ENCODE measurements around the gene NEDD4L.

Gene NEDD4L

DNA sequence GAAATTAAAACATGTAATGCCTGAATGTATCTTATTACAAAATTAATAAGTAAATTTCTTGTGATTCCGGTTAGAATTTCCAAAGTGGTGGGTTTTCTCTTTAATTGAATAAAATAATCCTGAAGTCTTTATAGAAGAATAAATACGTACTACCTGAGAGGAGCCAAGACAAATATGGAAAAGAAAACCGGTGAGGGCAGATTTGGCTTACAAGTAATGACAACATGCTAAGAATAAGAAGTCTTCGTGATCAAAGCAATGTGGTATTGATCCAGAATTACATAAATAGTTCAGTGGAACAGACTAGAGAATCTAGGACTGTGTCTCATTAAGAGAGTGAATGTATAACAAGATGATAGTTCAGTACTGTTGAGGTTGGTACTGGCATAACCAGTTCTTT, 167.5 kb downstream of the NEDD4L start:
- DNase-seq (ENCODE audit: low read depth in 2 of 2) = no peak

DNA sequence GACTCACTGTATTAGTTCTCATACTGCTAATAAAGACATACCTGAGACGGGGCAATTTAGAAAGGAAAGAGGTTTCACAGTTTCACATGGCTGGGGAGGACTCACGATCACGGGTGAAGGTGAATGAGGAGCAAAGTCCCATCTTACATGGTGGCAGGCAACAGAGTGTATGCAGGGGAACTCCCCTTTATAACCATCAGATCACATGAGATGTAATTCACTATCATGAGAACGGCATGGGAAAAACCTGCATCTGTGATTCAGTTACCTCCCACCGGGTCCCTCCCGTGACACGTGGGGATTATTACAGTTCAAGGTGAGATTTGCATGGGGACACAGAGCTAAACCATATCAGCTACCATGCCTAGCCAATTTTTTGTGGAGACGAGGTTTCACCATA, 168.2 kb downstream of the NEDD4L start:
- no peak for DNase-seq (ENCODE audit: low read depth in 2 of 2)

DNA sequence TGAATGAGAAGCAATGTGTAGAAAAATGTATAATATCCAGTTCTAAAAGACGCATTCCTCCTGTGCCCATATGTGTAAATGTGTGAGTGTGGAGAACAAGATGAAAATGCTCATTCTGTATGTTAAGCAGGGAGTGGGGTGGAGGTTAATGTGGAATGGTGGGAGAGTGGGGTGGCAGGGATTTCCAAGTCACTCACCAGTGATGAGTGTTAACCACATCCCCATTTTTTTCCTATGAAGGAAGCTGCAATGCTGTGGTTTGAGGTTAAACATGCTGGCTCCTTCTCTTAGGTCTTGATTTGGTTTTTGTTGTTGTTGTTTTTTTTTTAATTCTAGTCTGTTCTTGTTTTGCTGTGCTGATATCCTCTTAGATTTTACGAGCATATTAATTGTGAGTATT, 169.4 kb downstream of the NEDD4L start:
- no peak for DNase-seq (ENCODE audit: low read depth in 2 of 2)

DNA sequence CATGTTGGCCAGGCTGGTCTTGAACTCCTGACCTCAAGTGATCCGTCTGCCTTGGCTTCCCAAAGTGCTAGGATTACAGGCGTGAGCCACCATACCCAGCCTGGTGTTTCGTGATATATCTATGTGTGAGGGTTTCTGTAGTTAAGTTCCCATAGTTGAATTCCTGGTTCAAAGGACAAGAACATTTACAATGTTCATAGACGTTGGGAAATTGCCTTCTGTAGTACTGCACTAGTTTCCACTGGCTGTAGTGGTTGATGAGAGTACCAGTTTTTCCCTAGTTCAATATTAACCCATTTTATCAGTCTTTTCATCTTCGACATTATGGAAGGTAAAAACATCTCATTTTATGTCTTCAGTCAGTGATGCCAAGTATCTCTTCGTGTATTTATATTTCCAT, 171.0 kb downstream of the NEDD4L start:
- DNase-seq (ENCODE audit: low read depth in 2 of 2) = no peak

DNA sequence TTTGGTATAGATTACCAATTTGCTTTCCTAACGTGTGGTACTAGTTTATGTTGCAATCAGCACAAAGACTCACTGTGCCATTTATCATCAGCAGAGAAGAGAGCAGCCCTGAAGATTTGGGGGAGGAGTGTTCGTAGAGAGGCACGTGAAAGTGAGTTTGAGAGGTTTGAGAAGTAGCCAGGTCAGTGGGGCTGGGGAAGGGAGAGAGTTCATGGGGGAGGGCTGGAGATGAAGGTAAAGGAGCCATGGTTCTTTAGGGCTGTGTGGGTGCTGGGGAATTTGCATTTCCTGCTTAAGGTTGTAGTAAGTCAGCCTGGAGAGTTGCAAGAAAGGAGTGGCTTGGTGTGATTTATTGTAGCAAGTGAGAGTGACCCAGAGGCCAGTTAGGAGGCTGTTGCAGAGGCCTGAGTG, 172.1 kb downstream of the NEDD4L start:
- DNase-seq (ENCODE audit: low read depth in 2 of 2) = no peak

DNA sequence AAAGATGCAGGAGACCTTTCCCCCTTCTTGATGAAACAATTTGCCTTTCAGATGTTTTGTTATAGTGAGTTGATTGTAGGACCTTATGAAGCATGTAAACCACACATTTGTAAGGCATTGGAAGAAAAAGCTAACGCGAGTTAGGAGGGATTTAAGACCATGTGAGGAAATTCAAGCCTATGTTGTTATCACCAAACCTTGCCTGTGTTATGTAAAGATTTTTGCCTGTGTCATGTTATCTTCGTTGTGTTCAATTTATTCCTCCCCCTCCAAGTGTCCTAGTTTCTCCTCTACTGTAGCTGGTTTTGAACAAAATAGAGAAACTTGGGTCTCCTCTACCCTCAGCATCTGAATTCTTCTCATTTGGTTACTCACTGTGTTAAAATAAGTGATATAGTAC, 173.0 kb downstream of the NEDD4L start:
- no peak for DNase-seq (ENCODE audit: low read depth in 2 of 2)

DNA sequence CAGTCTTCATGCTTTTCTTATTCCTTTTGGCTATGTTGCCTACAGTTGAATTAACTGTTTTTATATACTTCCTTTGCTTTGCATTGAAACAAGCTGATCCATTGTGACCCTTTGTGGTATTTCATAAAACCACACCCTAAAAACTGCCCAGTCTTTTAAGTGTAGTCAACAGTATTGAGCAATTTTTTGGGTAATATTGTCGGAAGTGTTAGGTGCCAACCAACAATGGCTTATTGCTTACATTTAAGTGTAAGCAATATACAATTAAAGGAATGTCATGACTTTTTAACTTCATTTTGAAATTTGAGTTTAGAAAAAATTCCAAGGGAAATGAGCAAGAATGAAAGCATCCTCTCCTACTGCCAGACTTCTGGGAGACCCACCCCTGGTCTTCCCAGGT, 174.1 kb downstream of the NEDD4L start:
- no peak for DNase-seq (ENCODE audit: low read depth in 2 of 2)

DNA sequence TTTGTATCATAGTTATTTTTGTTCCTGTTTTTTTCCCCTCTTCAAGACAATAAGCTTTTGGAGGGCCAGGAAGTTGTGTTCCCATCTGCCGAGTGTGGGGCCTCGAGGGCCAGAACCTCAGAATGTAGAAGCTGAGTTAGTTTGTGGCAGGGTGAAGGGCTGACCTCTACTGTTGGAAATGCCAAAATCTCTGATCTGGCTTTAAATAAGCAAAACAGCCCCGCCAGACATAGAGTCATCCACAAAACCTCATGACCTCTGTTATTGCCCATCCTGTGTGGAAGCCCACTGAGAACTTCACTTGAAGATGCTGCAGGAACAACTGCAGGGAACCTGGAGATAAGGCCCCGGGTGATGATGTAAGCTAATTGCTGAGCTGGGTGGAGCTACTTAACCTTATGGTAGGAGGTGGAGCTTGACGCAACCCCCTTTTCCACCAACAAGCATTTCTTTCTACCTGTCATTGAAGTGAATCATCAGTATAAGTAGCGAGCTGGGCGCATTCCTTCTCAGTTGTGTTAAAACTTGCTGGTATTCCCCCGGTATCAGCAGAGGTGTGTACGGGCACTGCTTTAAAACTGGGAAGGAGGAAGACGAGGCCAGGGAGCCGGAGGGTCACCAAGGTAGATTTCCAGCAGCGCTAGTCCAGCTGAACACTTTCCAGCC, 177.2 kb downstream of the NEDD4L start:
- DNase-seq (ENCODE audit: low read depth in 2 of 2) = no peak

DNA sequence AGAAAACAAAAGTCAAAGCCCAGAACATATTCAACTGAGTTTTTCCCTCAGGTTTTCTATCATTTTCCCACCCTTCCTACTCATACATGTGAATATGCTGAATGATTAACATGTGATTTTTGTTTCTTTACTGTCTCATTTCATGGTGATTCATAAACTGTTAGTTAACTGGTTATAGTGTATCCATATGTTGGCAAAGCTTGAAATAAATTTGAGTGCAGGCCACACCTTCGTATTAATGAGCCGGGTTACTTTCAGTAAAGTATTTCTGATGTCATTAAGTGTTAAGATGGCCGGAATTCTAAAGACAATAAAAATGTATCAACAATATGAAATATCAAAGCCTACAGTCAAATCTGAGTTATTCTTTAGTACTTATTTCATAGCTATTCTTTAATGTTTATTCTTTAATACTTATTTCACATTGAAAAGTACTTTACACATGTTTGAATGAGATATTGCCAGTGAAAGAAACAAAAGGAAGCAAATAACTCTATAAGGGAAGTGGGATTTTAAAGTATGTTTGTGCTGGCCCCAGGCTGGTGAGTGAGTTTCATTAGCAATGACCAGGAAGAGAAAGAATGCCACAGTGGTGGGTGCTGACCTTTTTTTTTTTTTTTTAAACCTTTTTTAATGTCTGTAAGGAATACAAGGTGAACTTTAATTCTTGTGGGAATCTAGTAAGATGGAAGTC, 178.6 kb downstream of the NEDD4L start:
- DNase-seq (ENCODE audit: low read depth in 2 of 2) = no peak

DNA sequence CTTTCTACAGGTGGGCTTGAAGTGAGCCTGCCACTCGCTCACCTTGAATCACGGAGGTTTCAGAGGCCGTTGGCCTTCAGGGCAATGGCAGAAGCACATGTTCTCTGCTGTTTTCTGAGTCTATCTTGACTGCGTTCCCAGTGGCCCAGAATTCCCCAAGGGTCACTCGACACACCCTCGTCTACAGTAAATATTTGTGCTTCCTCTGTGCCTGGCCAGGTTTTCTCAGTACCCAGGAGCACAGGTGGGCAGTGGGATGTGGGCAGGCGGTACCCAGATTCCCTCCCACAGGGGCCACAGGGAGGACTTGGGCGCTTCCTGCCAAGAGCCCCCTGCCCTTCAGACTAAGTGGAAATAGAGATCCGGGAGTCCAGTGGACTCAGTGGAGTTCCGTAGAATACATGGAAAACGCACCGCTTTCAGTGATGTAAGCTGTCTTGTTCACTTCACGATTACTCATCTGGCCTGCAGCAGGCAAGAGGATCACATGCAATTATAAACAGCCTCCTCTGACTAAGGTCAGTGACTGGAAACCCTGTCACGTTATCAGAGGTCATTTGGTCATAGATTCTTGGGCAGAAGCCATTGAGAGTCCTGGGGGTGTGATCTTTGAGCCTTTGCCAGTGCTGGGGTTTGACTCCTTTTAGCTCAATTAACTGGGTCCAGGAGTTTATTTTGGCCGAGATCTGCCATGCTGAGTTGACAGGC, 179.8 kb downstream of the NEDD4L start:
- no peak for DNase-seq (ENCODE audit: low read depth in 2 of 2)

DNA sequence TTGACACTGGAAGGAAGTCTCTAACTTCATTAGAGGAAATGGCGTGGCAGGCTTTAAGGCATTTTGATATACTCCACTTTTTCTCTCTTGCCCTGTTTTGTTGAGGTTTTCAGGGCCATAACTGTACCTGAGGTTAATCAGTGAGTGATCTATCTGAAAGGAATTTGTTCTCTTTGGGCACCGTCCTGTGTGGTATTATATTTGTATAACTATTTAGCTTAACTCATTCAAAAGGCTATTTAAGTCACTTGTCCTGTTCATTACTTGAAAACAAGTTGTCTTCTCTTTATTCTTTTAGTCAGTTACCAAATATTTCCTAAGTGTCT, 180.4 kb downstream of the NEDD4L start:
- no peak for DNase-seq (ENCODE audit: low read depth in 2 of 2)

DNA sequence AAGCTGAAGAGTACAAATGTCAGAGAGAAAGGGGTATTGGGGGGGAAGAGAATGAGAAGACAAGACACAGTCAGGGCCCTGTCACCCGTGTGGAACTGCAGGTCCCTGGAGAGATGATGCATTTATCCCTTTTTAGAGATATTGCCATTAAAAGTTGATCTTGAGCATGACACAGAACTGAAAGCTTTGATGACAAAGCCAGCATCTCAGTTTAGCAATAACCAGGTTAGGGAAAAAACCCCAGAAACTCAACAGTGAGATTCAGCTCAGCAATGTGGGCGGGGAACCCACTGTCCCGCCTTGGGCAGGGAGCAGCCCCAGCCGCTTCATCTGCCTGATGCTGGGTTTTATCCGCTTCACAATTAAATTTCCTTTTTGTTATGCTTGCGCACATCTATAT, 181.1 kb downstream of the NEDD4L start:
- DNase-seq (ENCODE audit: low read depth in 2 of 2) = no peak

DNA sequence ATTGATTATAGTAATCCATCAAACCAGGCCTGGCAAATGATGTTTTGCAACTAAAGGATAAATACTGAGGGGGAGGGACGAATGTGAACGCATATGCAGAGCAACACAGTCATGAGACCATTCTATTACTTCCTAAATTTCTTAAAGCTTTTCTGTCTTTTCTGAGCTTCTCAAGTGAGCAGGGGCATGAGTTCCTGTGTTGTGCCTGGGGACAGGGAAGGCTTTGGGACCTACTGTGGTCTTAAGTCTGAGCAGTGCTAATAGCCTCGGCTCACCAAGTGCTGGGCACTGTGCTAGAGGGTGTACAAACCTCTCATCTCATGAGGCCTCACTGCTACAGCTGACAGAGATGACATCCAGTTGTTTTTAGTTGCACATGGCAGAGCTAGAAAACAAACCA, 182.4 kb downstream of the NEDD4L start:
- DNase-seq (ENCODE audit: low read depth in 2 of 2) = no peak

DNA sequence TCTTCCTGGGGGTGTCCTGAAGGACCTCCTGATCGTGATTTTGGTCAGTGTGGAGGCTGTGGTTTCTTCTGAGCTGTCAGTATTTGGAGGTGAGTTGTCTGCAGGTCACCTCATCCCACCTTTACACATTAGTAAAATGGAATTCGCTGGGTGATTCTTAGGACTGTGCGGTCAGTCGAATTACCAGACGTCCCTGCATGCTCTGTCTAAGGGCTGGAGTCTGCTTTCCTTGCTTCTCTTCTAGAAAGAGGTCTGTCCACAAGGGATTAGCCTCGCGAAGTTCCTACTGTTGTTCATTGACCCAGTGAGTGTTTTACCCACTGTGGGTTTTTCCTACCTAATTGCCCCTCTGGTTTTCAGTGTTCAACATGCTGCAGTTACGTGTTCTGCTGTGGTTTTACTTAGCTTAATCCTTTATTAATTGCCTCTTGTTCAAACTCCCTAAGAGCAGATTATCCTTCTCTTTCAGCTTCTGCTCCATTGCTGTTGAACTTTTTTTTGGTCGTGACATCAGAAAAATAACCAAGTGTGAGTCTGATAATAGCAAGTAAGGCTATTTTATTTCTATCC, 183.4 kb downstream of the NEDD4L start:
- no peak for DNase-seq (ENCODE audit: low read depth in 2 of 2)

DNA sequence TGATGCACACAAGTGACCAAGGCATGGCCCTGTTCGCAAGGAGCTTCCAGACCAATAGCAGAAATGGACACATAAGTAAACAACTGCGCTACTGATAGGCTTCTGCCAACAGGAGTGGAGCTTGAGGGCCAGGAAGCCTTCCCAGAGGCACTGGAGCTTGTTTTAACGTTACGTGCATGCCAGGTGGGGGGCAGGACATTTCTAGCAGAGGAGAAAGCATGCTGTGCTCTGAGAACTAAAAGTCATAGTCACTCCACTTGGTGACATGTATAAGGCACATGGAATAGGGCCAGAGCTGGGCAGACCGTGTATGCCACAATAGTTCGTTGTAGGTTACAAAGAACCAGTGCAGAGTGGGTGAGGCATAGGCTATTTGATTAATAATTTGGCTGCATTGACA, 184.2 kb downstream of the NEDD4L start:
- DNase-seq (ENCODE audit: low read depth in 2 of 2) = no peak

DNA sequence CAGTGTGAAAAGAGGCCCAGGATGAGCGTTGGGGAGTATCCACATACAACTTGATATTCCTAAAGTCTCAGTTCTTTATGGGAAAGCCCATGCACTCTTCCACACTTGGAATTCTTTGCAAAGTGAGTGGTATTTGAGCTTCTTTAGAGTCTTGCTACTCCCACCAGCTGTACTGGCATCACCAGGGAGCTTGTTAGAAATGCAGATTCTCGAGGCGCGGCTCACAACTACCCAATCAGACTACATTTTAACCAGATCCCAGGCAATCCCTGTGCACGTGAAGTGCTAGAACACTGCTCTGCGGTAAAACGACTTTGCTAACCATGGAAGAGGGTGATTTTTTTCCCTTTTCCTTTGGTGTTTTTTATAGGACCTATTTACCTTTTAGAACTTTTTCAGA, 184.7 kb downstream of the NEDD4L start:
- no peak for DNase-seq (ENCODE audit: low read depth in 2 of 2)

DNA sequence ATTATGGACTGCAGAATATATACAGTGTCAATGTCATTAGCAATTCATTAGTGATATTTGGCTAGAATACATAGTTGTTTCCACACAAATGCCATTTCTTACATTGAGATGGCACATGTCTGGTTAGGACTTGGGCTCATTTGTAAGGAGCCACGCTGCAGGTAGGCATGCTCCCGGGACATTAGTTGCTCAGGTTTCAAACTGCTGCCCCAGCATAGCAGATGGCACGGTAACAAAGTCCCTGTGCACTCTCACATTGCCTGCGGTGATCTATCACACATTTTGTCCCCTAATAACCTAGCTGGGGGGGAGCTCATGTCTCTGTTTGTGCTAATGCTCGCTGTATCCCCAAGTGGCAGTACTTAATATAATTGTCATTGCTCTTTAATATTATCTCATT, 185.1 kb downstream of the NEDD4L start:
- DNase-seq (ENCODE audit: low read depth in 2 of 2) = no peak

DNA sequence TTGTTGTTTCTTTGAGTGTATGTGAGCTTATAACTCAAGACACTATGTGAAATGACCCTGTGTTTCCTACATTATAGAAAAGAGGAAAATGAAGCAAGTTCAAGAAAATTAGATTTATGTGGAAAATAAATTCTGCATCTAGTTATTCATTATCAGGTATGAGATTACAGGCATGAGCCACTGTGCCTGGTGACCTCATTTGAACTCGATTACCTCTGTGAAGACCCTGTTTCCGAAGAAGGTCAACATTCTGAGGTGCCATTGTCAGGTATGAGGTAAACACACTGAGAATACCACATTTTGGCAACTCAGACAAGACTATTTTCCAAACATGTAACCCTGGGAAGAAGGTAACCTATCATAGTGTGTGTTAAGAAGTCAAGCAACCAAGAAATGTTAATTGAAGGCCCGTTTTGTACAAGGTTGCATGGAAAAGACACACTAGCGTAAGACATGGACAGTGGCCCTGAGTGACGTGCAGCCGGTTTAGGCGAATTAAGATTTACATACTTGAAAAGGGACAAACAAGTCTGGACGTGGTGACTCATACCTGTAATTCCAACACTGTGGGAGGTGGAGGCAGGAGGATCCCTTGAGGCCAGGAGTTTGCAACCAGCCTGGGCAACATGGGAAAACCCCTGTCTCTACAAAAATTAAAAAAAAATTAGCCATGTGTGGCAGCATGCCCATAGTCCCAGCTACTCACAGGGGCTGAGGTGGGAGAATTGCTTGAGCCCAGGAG, 186.6 kb downstream of the NEDD4L start:
- no peak for DNase-seq (ENCODE audit: low read depth in 2 of 2)

DNA sequence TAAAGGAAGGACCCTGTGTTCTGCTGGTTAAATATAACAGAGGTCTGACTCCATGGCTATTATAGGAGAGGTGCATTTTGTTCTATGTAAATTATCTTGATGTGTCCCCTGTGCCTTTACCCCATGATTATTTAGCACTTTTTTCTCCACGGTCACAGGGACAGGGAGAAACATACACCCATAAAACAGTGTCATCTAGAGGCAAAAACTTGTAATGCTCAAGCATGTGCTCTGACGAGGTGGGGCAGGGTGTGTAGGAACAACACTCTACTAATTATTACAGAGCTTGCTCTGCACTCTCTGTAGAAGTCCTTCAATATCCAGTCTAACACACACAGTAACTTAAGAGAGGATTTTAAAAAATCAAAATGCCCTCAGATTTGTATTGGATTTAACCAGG, 187.9 kb downstream of the NEDD4L start:
- no peak for DNase-seq (ENCODE audit: low read depth in 2 of 2)

DNA sequence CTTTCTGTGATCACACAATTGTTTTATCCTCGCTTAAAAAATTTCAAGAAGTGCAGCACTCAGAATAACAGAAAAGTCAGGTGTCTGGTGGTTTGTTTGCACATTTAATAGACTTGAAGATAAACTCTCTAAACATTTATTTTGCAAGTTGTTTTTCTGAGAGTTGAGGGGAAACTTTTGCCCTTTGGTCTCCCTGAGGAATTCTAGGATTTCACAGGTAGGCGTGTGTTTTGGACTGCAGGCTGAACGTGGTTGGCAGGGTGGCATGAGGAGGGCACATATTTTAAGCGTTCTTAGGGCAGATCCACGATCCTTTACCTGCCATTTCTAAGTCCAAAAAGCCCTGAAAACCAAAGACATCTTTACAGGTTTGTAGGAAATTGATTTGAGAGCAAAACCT, 188.6 kb downstream of the NEDD4L start:
- DNase-seq (ENCODE audit: low read depth in 2 of 2) = no peak

DNA sequence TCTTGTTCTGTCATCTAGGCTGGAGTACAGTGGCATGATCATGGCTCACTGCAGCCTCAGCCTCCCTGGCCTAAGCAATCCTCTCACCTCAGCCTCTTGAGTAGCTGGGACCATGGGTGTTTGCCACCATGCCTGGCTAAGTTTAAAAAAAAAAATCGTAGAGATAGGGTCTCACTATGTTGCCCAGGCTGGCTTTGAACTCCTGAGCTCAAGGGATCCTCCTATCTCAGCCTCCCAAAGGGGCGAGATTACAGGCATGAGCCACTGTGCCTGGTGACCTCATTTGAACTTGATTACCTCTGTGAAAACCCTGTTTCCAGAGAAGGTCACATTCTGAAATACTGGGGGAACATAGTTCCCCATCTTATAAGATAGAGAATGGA, 190.3 kb downstream of the NEDD4L start:
- DNase-seq (ENCODE audit: low read depth in 2 of 2) = no peak

DNA sequence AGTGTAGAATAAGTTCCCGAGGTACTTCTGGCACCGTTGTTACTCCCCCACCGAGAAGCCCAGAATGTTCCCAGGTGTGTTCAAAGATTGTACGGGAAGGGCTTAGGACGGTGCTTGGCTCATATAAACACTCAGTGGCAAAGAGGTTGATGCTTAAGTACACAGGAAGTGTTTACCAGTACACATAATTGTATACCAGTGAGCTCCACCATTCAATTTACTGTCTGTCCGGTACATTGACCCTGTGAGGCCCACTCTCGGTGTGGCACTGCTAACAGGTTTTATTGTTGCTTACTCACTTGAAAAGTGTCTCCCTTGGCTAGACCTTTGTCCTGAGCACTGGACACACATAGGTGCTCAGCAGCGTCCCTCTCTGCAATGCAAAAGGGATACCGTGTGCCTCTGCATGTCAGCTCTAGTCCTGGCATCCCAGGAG, 191.0 kb downstream of the NEDD4L start:
- no peak for DNase-seq (ENCODE audit: low read depth in 2 of 2)
